Measurements from ENCODE around the gene NEUROD4. TPM values are rescaled to one million over a fixed set of nuclear protein-coding genes. Genes with fewer than 3 reads are reported as not detected.

Gene NEUROD4
- total RNA-seq, 1 experiment from 2014 or later, result not detected

GRCh38 chr12:54998958-54999510 lies 20.7 kb upstream of the NEUROD4 start (continued):
- TF ChIP-seq ARID4B (CRISPR knock-in tag; IDR thresholded peaks at IDR 0.05; ENCODE audit: borderline replicate concordance) (no peak), E2F1 (CRISPR knock-in tag; IDR thresholded peaks at IDR 0.05) (no peak)

GRCh38 chr12:55001198-55001868 lies 18.4 kb upstream of the NEUROD4 start:
- CTCF ChIA-PET, result interaction anchor here (1.2 to 1.7 kb wide), 3 partner anchors 67 to 71 kb away, joined by 4 to 9 read pairs (median 5); no protein-coding TSS in a partner anchor
- no peaks in the 10 kb centered on the region for H3K36me3 Mint-ChIP-seq
- TF ChIP-seq TCF7 (CRISPR knock-in tag; IDR thresholded peaks at IDR 0.05; ENCODE audit: low read depth) (no peak), STAT6 (CRISPR knock-in tag; conservative IDR thresholded peaks at IDR 0.05; ENCODE audit: low read depth) (no peak), FOXP4 (CRISPR knock-in tag; IDR thresholded peaks at IDR 0.05) (no peak), ARID4B (CRISPR knock-in tag; IDR thresholded peaks at IDR 0.05; ENCODE audit: borderline replicate concordance) (no peak), SP1 (CRISPR knock-in tag; conservative IDR thresholded peaks at IDR 0.05) (no peak), USF1 (CRISPR knock-in tag; IDR thresholded peaks at IDR 0.05) (no peak), ZNF396 (CRISPR knock-in tag; IDR thresholded peaks at IDR 0.05; ENCODE audit: borderline replicate concordance) (no peak), SOX15 (CRISPR knock-in tag; IDR thresholded peaks at IDR 0.05) (no peak), ATF2 (CRISPR knock-in tag; IDR thresholded peaks at IDR 0.05; ENCODE audit: borderline replicate concordance, low read depth) (no peak), ZNF512 (CRISPR knock-in tag; IDR thresholded peaks at IDR 0.05; ENCODE audit: borderline replicate concordance) (no peak), GTF2I (CRISPR knock-in tag; conservative IDR thresholded peaks at IDR 0.05) (no peak), NFATC4 (CRISPR knock-in tag; IDR thresholded peaks at IDR 0.05) (no peak), PRRX2 (CRISPR knock-in tag; IDR thresholded peaks at IDR 0.05) (no peak), FOXP1 (CRISPR knock-in tag; IDR thresholded peaks at IDR 0.05; ENCODE audit: borderline replicate concordance) (no peak)

More at GRCh38 chr12:55001198-55001868, 18.4 kb upstream of the NEUROD4 start:
- DNase-seq (ENCODE audit: low spot score), result no peak
- H3K9me3 Mint-ChIP-seq, result peaks cover 6% of the 10 kb centered on the region
- H3K27ac Mint-ChIP-seq, result no peak overlapping the region
- no peak for ATAC-seq
- POLR2A ChIA-PET, result no interaction called here
- H3K4me3 Mint-ChIP-seq, result no peak overlapping the region
- H3K27me3 Mint-ChIP-seq (ENCODE audit: low read depth), result no peaks in the 10 kb centered on the region
- H3K4me1 Mint-ChIP-seq, result peaks cover 42% of the 10 kb centered on the region
